ENCODE measurements around the gene MEGF8.

DNA sequence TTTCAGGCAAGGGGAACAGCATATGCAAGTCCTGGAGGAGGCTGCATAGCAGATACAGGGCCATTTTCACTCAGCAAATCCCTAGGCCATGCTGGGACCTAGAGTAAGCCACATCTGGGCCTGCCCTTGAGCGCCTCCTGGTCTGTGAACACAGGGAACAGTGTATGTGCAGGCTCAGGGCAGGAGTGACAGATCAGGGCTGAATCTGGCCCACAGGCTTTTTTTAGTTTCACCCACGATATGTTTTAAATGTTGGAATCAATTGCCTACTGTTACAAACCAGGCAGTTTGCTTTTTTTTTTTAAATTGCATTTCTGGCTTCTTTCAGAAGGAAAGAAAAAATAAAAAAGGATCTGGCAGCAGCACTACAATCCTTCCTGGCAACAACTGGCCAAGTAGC lies 13.8 kb upstream of the MEGF8 start:
- TF ChIP-seq, protein P1, sequence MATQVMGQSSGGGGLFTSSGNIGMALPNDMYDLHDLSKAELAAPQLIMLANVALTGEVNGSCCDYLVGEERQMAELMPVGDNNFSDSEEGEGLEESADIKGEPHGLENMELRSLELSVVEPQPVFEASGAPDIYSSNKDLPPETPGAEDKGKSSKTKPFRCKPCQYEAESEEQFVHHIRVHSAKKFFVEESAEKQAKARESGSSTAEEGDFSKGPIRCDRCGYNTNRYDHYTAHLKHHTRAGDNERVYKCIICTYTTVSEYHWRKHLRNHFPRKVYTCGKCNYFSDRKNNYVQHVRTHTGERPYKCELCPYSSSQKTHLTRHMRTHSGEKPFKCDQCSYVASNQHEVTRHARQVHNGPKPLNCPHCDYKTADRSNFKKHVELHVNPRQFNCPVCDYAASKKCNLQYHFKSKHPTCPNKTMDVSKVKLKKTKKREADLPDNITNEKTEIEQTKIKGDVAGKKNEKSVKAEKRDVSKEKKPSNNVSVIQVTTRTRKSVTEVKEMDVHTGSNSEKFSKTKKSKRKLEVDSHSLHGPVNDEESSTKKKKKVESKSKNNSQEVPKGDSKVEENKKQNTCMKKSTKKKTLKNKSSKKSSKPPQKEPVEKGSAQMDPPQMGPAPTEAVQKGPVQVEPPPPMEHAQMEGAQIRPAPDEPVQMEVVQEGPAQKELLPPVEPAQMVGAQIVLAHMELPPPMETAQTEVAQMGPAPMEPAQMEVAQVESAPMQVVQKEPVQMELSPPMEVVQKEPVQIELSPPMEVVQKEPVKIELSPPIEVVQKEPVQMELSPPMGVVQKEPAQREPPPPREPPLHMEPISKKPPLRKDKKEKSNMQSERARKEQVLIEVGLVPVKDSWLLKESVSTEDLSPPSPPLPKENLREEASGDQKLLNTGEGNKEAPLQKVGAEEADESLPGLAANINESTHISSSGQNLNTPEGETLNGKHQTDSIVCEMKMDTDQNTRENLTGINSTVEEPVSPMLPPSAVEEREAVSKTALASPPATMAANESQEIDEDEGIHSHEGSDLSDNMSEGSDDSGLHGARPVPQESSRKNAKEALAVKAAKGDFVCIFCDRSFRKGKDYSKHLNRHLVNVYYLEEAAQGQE (IDR thresholded peaks at IDR 0.05; ENCODE audit: low read depth): no peak
- no peak for TF ChIP-seq CEBPB (IDR thresholded peaks at IDR 0.05)

Measured in Ishikawa (cell line).